Thyroid gland (tissue), 4 donors: ENCODE data around the gene OCA2.

Experiments used
- CTCF ChIP-seq, 6 experiments: fragments of 200-600 bp in 3 of 6; fragments of 450-650 bp in 3 of 6; sonication (generic) in 3 of 6; IDR thresholded peaks; one replicate each; pipeline ENCODE4 v1.5.1; 2016 to 2019; ENCODE audit warnings: antibody characterized with exemption in 6 of 6, mild to moderate bottlenecking in 2 of 6, inconsistent platforms in 1 of 6, moderate library complexity in 1 of 6
- POLR2A ChIP-seq, 2 donors: fragments of 450-650 bp; IDR thresholded peaks; one replicate each; pipeline ENCODE4 v1.6.1; 2017; ENCODE audit warnings: antibody characterized with exemption in 2 of 2, mild to moderate bottlenecking in 2 of 2, moderate library complexity in 1 of 2

GRCh38 chr15:27989427-27989826 is 109.7 kb downstream of the OCA2 start:
- TF ChIP-seq CTCF (IDR thresholded peaks at IDR 0.05) (no peak), POLR2A (IDR thresholded peaks at IDR 0.05) (no peak)
